NCI-H128 (cell line): Measurements from ENCODE around the gene DNMT1.
"Not testable (repeated sequence)": the region's sequence is repeated elsewhere in the genome, so short reads cannot be mapped to it uniquely, and the experiment has no call there.

Experiments
- DNase-seq: peaks from one replicate; lab custom pipeline; 2025; ENCODE audit not compliant: unreplicated experiment; lab: John Stamatoyannopoulos, UW

DNMT1 gene

GRCh38 chr19:10184636-10185035 is 10.1 kb downstream of the DNMT1 start:
- DNase-seq = no peak

GRCh38 chr19:10183926-10184325 is 10.8 kb downstream of the DNMT1 start:
- no peak for DNase-seq

- DNase-seq = no peak
These were observed 11.9 kb downstream of the DNMT1 start for GRCh38 chr19:10182847-10183246.

- DNase-seq = no peak
These were observed 12.7 kb downstream of the DNMT1 start for GRCh38 chr19:10182076-10182475.

GRCh38 chr19:10180459-10180858 is 14.3 kb downstream of the DNMT1 start:
- no peak for DNase-seq

GRCh38 chr19:10180024-10180423 is 14.7 kb downstream of the DNMT1 start:
- DNase-seq = not testable (repeated sequence)

- no peak for DNase-seq
These were observed 21.2 kb downstream of the DNMT1 start for GRCh38 chr19:10173527-10173926.

GRCh38 chr19:10168386-10168948 is 26.3 kb downstream of the DNMT1 start:
- no peak for DNase-seq

GRCh38 chr19:10167459-10167858 is 27.3 kb downstream of the DNMT1 start:
- no peak for DNase-seq

GRCh38 chr19:10166501-10166900 is 28.3 kb downstream of the DNMT1 start:
- not testable (repeated sequence) for DNase-seq

GRCh38 chr19:10166046-10166445 is 28.7 kb downstream of the DNMT1 start:
- no peak for DNase-seq

- no peak for DNase-seq
These were observed 31.2 kb downstream of the DNMT1 start for GRCh38 chr19:10163536-10163935.

- DNase-seq = no peak
These were observed 35.1 kb downstream of the DNMT1 start for GRCh38 chr19:10159610-10160009.

- DNase-seq = no peak
These were observed 36.3 kb downstream of the DNMT1 start for GRCh38 chr19:10158485-10158884.

- no peak for DNase-seq
These were observed 36.7 kb downstream of the DNMT1 start for GRCh38 chr19:10158071-10158470.

GRCh38 chr19:10155839-10156238 is 38.9 kb downstream of the DNMT1 start:
- no peak for DNase-seq

GRCh38 chr19:10152100-10152499 is 42.7 kb downstream of the DNMT1 start:
- no peak for DNase-seq

- DNase-seq = no peak
These were observed 43.2 kb downstream of the DNMT1 start for GRCh38 chr19:10151521-10151920.

GRCh38 chr19:10149427-10149826 is 45.3 kb downstream of the DNMT1 start:
- no peak for DNase-seq

GRCh38 chr19:10146142-10146541 is 48.6 kb downstream of the DNMT1 start:
- DNase-seq = no peak

- no peak for DNase-seq
These were observed 49.7 kb downstream of the DNMT1 start for GRCh38 chr19:10145031-10145430.

GRCh38 chr19:10144361-10144760 is 50.4 kb downstream of the DNMT1 start:
- DNase-seq = no peak

- no peak for DNase-seq
These were observed 51.1 kb downstream of the DNMT1 start for GRCh38 chr19:10143681-10144080.
